GM18909 (cell line): Measurements from ENCODE around the gene ITGAV.

ENCODE experiments used
- ATAC-seq: cut with Tn5 transposase; IDR thresholded peaks from one replicate; pipeline ENCODE4 v1.9.1; 2021; ENCODE audit warnings: mild to moderate bottlenecking; ENCODE audit not compliant: unreplicated experiment, poor library complexity

ITGAV gene

GRCh38 chr2:186709529-186710450 lies 119.9 kb downstream of the ITGAV start:
- no peak for ATAC-seq

GRCh38 chr2:186713691-186714090 lies 123.8 kb downstream of the ITGAV start:
- ATAC-seq = no peak

- ATAC-seq = no peak
Observed at GRCh38 chr2:186714611-186715010, 124.8 kb downstream of the ITGAV start.

GRCh38 chr2:186716004-186716403 lies 126.1 kb downstream of the ITGAV start:
- no peak for ATAC-seq

DNA sequence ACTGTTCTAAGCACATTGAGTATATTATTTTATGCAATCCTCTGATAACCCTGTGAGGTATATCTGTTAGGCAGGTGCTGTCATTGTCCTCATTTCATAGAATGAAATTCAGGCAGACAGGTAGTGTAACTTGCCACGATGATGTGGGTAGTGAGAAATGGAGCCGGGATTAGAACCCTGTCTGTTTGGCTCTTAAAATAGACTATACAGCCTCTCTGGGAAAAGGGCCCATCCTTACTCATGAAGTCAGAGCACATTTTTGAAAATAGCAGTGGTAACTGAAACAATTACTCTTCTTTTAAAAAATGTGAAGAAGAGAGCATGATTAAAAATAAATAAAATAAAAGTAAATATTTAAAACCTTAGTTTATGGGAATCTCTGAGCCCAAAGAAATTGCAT lies 127.0 kb downstream of the ITGAV start:
- ATAC-seq = no peak

DNA sequence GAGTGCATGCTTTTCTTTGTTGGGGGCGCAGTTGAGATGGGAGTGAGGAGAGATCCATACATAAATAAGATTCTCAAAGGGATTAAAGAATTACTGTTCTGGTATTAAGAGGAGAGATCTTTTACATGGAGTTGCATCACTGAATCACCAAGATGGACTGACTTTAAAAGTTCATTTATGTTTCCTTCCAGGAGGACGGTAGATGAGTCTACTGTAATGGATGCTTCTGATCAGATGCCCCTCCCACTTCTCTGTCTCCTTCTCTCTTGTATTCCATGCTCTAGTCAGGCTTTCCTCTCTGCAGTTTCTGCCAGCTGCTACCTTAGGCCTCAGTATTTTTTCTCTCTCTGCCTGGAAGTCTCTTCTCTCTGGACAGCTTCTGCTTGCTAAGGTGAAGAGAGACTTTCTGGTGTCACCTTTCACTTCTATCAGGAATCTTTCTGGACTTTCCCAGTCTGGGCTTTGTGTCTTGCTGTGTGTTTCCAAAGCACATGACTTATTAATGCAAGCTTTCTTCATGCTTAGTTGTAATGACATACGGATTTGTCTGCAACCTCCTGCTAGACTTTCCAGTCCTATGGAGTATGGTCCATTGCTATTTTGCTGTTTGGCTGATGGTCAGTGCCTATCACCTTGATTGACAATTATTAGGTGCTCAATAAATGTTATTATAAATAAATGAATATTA lies 127.6 kb downstream of the ITGAV start:
- no peak for ATAC-seq

DNA sequence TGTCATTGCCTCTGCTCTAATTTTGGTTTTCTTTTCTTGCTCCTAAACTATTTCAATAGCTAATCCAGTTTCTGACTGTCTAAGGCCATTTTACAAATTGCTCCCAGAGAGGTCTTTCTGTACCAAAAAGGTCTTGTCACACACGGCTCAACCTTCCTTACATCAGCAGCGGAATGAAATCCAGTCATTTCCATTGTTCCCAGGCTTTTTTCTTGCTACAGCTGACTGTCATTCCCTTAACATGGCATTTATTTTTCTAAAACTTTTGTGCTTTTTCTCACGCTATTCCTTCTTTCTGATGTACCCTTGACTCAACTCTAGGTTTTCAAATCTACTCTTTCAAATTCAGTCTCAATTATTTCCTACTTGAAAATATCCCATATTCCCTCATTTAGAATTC lies 128.3 kb downstream of the ITGAV start:
- ATAC-seq = no peak

DNA sequence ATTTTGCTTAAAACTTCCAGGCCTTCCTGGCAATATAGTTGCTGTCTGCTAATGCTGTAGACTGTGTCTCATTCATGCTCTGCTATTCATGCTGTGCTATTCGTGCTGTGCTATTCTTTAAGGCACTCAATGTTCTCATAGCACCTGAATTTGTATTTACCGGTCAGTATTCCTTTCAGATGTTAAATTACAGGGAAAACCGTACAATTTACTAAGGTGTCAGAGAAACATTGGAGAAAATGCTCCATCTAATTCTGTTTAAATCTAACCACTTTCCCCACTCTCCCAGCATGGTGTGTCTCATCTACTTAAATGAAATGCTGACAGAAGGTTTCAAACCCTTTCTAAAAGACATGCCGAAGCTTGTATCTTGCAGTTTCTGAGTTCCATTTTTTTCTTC lies 129.0 kb downstream of the ITGAV start:
- no peak for ATAC-seq

- no peak for ATAC-seq
Observed at GRCh38 chr2:186721956-186722355, 132.1 kb downstream of the ITGAV start.

- ATAC-seq = no peak
Observed at GRCh38 chr2:186724736-186725135, 134.9 kb downstream of the ITGAV start.

- no peak for ATAC-seq
Observed at GRCh38 chr2:186725783-186726182, 135.9 kb downstream of the ITGAV start.

GRCh38 chr2:186726938-186727337 lies 137.1 kb downstream of the ITGAV start:
- ATAC-seq = no peak

DNA sequence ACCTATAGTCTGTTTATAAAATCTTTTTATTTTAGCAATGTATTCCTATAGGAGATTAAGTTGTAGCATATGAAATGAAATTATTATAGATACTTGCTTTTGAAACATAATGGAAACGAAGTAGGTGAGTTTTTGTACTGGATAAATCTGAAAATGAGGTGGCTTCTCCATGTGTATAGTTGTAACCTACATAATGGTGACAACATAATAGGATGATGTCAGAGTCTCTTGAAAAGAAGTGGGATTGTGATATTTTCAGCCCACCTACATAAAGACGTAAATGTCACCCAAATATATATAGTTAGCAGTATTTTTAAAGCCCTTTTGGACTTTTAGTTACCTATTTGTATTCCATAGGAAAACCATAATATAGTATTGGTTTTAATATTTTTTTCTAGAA lies 138.8 kb downstream of the ITGAV start:
- ATAC-seq = no peak
